HUES48 (cell line): Measurements from ENCODE around the gene C6orf62.
"Not testable (repeated sequence)": the region's sequence is repeated elsewhere in the genome, so short reads cannot be mapped to it uniquely, and the experiment has no call there.

Experiments used
- H3K27ac ChIP-seq: one replicate; pipeline ENCODE4 v1.7.0; 2013; ENCODE audit warnings: low read depth, low read length, inconsistent platforms
- H3K27me3 ChIP-seq: 2 replicates; pipeline ENCODE4 v1.6.1; 2013; ENCODE audit warnings: mild to moderate bottlenecking, low read length; ENCODE audit not compliant: control insufficient read depth, insufficient read depth
- H3K36me3 ChIP-seq: 2 replicates; pipeline ENCODE4 v1.6.1; 2013; ENCODE audit warnings: low read length; ENCODE audit not compliant: control insufficient read depth, insufficient read depth
- H3K4me1 ChIP-seq: 2 replicates; pipeline ENCODE4 v1.6.1; 2013; ENCODE audit warnings: mild to moderate bottlenecking, low read length; ENCODE audit not compliant: control insufficient read depth, insufficient read depth
- H3K4me3 ChIP-seq: 2 replicates; pipeline ENCODE4 v1.5.1; 2013; ENCODE audit warnings: mild to moderate bottlenecking, low read depth, low read length
- H3K9ac ChIP-seq: 2 replicates; pipeline ENCODE4 v1.6.1; 2013; ENCODE audit warnings: mild to moderate bottlenecking, low read depth, low read length, moderate library complexity
- H3K9me3 ChIP-seq: 2 replicates; pipeline ENCODE4 v1.6.1; 2013; ENCODE audit warnings: low read length; ENCODE audit not compliant: control insufficient read depth, insufficient read depth

The C6orf62 gene

DNA sequence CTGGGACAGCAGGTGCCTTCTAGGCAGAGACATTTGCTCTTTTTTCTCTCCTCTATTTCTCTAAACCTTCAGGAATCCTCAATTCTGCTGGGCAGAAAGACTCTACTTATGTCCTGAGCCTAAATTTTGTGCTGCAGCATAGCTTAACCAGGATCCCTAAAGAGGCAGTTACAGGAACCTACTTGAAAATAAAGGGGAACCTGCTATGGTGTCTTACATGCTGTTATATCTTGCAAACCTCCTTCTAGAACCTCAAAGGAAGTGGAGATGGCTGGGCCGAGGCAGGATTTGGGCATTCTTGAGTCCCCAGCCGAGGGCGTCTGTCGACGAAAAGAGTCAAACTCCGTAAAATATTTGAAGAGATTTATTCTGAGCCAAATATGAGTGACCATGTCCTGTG lies 38.7 kb upstream of the C6orf62 start:
- H3K4me1 ChIP-seq = no peaks in the 10 kb centered on the region
- no peaks in the 10 kb centered on the region for H3K9me3 ChIP-seq
- no peaks in the 10 kb centered on the region for H3K36me3 ChIP-seq
- no peaks in the 10 kb centered on the region for H3K27me3 ChIP-seq
- H3K27ac ChIP-seq = no peak overlapping the region
- no peak overlapping the region for H3K9ac ChIP-seq
- H3K4me3 ChIP-seq = no peak overlapping the region

DNA sequence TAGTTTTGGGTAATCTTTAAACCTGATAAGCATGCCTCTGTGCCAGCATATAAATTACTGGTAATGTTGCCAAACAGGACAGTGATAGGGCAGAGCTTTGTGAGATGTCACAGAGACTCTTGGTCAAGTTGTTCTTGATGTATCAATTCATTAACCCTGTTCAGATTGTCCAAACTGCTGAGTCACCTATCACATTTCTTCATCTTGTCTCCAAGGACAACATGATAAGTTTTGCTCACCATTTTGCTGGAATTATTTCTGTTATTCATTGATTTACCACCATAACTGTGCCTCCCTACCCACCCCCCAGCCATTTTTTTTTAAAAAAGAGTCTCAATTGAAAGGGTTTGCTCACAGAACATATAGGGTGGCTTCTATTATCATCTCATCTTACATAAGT lies 36.3 kb upstream of the C6orf62 start:
- Histone ChIP-seq H3K36me3 (no peaks in the 10 kb centered on the region), H3K9ac (no peak overlapping the region), H3K9me3 (no peaks in the 10 kb centered on the region), H3K4me3 (no peak overlapping the region), H3K27ac (no peak overlapping the region), H3K4me1 (no peaks in the 10 kb centered on the region), H3K27me3 (no peaks in the 10 kb centered on the region)

GRCh38 chr6:24754378-24754777 lies 35.4 kb upstream of the C6orf62 start:
- H3K9ac ChIP-seq, H3K9me3 ChIP-seq, H3K27me3 ChIP-seq, H3K36me3 ChIP-seq, H3K4me1 ChIP-seq, H3K27ac ChIP-seq, H3K4me3 ChIP-seq: not testable (repeated sequence)

DNA sequence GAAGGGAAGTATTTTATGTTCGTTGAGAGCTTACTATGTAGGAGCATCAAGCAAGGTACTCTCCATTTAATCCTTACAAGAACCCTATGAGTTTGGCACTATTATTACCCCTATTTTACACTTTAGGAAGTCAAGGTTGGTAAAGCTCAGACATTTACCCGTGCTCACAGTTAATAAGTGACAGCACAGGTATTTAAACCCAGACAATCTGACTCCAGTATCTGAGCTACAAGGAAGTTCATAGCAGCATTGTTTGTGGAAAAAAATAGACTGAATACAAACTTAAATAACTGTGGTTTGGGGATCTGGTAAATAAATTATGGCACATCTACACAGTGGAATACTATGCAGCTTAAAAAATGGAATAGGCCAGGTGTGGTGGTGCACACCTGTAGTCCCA lies 34.6 kb upstream of the C6orf62 start:
- Histone ChIP-seq H3K27me3 (no peaks in the 10 kb centered on the region), H3K36me3 (no peaks in the 10 kb centered on the region), H3K9me3 (no peaks in the 10 kb centered on the region), H3K9ac (no peak overlapping the region), H3K4me3 (no peak overlapping the region), H3K4me1 (no peaks in the 10 kb centered on the region), H3K27ac (no peak overlapping the region)

DNA sequence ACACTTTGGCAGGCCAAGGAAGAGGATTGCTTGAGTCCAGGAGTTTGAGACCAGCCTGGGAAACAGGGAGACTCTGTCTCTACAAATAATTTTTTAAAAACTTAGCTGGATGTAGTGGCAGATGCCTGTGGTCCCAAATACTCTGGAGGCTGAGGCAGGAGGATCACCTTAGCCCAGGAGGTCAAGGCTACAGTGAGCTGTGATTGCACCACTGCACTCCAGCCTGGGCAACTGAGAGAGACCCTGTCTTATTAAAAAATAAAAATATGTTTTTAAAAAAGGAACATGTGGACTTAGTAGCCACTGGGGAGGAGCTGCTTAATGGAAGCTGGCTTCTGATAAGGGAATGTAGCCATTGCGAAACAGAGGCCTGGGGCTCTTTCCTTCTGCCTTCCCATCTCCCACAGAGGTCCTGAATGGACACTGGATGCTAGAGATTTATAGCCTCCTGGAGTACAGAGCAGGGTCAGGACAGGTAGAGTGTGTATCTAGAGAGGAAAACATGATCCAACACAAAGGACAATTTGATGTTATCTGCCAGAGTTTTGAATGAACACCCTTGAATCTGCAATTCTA lies 34.1 kb upstream of the C6orf62 start:
- Histone ChIP-seq H3K4me3 (no peak overlapping the region), H3K27me3 (no peaks in the 10 kb centered on the region), H3K9ac (no peak overlapping the region), H3K9me3 (no peaks in the 10 kb centered on the region), H3K36me3 (no peaks in the 10 kb centered on the region), H3K27ac (no peak overlapping the region), H3K4me1 (no peaks in the 10 kb centered on the region)

DNA sequence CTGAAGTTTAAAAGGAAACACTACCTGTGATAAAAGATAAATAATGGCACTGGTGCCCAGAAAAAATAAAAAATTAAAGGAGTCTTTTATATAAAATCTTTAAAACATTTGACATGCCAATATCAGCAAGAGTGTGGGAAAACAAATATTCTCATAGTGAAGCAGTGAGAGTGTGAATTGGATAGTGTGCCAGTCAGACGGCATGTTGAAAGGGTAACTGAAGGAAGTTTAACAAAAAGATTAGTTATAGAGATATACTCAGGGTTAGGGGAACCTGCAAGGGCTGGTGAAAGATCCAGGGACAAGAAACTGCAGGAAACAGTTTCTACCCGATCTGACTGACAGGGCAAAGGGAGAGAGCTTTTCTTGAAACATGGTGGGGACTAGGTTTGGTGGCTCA lies 33.5 kb upstream of the C6orf62 start:
- Histone ChIP-seq H3K9ac (no peak overlapping the region), H3K27ac (no peak overlapping the region), H3K9me3 (no peaks in the 10 kb centered on the region), H3K27me3 (no peaks in the 10 kb centered on the region), H3K36me3 (no peaks in the 10 kb centered on the region), H3K4me3 (no peak overlapping the region), H3K4me1 (no peaks in the 10 kb centered on the region)

DNA sequence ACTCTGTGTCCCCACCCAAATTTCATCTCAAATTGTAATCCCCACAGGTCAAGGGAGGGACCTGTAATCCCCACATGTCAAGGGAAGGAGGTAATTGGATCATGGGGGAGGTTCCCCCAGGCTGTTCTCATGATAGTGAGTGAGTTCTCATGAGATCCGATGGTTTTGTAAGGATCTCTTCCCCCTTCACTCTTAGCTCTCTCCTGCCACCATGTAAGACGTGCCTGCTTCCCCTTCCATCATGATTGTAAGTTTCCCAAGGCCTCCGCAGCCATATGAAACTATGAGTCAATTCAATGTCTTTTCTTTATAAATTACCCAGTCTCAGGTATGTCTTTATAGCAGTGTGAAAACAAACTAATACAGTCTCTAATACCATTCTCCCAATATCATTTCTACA lies 31.9 kb upstream of the C6orf62 start:
- not testable (repeated sequence) for H3K9me3 ChIP-seq, H3K27me3 ChIP-seq, H3K27ac ChIP-seq, H3K4me1 ChIP-seq, H3K9ac ChIP-seq, H3K36me3 ChIP-seq, H3K4me3 ChIP-seq

DNA sequence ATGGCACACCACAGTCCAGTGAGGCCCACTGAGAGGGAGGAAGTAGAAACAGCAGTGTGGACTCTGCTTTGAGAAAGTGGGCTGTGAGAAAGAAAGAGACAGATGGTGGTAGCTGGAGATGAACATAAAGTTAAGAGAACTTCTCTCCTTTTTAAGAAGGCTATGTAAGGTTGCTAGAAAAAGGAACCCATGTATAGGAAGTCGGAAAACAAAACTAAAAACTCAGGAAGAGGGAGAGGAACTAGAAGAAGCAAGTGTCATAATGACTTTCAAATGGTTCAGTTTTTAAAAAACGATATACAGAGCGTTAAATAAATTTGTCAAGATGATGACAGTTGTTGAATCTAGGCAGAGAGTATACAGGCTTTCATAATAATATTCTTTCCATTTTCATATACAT lies 30.3 kb upstream of the C6orf62 start:
- H3K4me3 ChIP-seq = no peak overlapping the region

DNA sequence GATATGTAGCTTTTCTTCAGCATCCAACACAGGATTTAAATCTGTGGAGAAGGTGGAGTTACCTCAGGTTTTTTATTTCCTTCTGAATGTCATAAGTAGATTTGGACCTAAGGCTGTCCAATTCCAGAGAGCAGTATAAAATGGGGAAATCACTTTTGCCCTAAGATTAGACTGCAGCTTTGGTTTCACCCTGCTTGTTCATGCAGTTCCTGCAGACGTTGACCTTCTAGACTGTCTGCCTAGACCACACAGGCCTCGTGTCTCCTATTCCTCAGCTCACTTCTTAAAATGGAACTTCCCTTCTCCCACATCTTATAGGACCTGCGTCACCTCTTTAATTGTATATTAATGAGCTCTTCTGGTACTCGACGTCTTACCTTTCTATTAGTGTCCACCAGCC lies 26.0 kb upstream of the C6orf62 start:
- H3K9ac ChIP-seq = no peak overlapping the region
- H3K36me3 ChIP-seq = no peaks in the 10 kb centered on the region
- no peaks in the 10 kb centered on the region for H3K9me3 ChIP-seq
- H3K4me1 ChIP-seq = no peaks in the 10 kb centered on the region
- no peaks in the 10 kb centered on the region for H3K27me3 ChIP-seq
- H3K27ac ChIP-seq = no peak overlapping the region
- no peak overlapping the region for H3K4me3 ChIP-seq

More for the DNA sequence above, 30.3 kb upstream of the C6orf62 start:
- H3K9ac ChIP-seq = no peak overlapping the region
- H3K9me3 ChIP-seq = no peaks in the 10 kb centered on the region
- no peaks in the 10 kb centered on the region for H3K4me1 ChIP-seq
- H3K27ac ChIP-seq = no peak overlapping the region
- H3K36me3 ChIP-seq = no peaks in the 10 kb centered on the region
- H3K27me3 ChIP-seq = no peaks in the 10 kb centered on the region

DNA sequence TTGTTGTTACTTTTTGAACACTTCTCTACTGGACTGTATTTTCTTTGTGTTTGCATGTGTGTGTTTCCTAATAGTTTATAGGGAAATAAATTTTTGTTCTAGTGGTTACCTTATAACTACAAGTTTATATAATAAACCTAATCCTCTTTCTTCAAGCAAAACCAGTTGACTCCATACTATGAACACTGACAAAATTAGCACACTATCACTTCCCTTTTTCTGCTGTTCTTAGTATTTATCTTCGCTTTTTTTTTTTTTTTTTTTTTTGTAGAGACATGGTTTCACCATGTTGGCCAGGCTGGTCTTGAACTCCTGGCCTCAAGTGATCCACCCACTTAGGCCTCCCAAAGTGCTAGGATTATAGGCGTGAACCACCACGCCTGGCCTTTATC lies 25.0 kb upstream of the C6orf62 start:
- no peak overlapping the region for H3K4me3 ChIP-seq

DNA sequence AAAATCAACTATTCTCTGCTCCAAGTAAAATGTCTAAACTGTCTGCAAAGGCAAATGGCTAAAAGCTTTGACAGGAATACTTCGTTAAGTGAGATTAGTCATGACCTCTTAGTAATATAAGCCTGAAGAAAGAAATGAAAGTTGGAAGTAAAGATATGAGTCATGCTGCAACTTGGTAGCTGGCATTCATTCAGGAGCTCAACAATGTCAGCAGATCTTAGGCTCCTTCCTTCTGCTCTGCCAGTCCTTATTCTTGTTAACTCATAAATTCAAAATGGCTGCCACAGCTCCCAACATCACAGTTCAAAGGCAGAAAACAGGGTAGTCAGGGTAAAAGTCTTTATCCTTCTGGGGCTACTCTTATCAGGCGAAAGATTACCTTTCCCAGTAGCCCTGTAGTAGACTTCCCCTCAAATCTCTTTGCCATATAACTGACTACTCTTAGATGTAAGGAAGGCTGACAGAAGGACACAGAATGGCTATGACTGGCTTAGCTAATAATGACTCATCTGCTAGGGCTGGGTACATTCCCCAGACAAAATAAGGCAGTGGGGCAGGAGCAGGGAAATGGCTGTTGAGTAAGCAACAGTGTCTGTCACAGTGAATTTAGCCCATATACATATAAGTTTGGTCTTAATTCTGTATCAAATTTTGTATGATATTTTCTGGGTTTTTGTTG lies 24.4 kb upstream of the C6orf62 start:
- Histone ChIP-seq H3K9ac (no peak overlapping the region), H3K36me3 (no peaks in the 10 kb centered on the region), H3K27me3 (no peaks in the 10 kb centered on the region), H3K27ac (peak overlapping the region; percentile 50), H3K4me1 (no peaks in the 10 kb centered on the region), H3K4me3 (no peak overlapping the region), H3K9me3 (no peaks in the 10 kb centered on the region)

More for the DNA sequence above, 25.0 kb upstream of the C6orf62 start:
- H3K9me3 ChIP-seq = no peaks in the 10 kb centered on the region
- no peaks in the 10 kb centered on the region for H3K27me3 ChIP-seq
- H3K4me1 ChIP-seq = no peaks in the 10 kb centered on the region
- no peak overlapping the region for H3K27ac ChIP-seq
- no peaks in the 10 kb centered on the region for H3K36me3 ChIP-seq
- no peak overlapping the region for H3K9ac ChIP-seq
